Activated T-helper 9 cell treated with anti-CD3 and anti-CD28 coated beads, Interleukin-2, amount 50 U/mL, for 16 hours (primary cell): ENCODE results near the gene ABCA2.

Experiments
- DNase-seq: peaks from one replicate; pipeline ENCODE4 v3.0.0-alpha.2; 2020; ENCODE audit warnings: low read depth

Gene ABCA2

GRCh38 chr9:136978865-136979544 lies 49.0 kb downstream of the ABCA2 start:
- DNase-seq = no peak

GRCh38 chr9:136978073-136978864 lies 49.8 kb downstream of the ABCA2 start:
- peak; percentile 71 for DNase-seq

DNA sequence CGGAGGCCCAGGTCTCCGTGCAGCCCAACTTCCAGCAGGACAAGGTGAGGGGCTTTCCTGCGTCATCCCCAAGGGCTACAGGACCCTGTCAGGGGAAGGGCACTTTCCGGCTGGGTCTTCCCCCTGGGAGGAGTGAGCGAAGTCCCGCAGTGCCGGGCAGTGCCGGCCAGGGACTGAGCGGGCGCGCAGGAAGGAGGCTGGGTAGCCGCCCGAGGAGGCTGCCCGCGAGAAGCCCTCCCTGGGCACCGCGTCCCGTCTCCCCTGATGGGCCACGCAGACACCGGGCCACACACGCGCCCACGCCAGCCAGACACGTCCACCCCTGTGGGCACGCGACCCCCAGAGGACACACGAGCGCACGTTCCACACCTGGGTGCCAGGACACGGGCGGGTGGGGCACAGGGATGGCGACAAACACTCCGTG lies 50.4 kb downstream of the ABCA2 start:
- DNase-seq = no peak

GRCh38 chr9:136977223-136977622 lies 50.8 kb downstream of the ABCA2 start, which contains the start of gene PTGDS:
Gene PTGDS, plus strand, starts transcription at chr9:136977504. Its CDS starts 75 bp downstream, at chr9:136977579.
- no peak for DNase-seq

GRCh38 chr9:136975644-136976043 lies 52.4 kb downstream of the ABCA2 start:
- DNase-seq = no peak

DNA sequence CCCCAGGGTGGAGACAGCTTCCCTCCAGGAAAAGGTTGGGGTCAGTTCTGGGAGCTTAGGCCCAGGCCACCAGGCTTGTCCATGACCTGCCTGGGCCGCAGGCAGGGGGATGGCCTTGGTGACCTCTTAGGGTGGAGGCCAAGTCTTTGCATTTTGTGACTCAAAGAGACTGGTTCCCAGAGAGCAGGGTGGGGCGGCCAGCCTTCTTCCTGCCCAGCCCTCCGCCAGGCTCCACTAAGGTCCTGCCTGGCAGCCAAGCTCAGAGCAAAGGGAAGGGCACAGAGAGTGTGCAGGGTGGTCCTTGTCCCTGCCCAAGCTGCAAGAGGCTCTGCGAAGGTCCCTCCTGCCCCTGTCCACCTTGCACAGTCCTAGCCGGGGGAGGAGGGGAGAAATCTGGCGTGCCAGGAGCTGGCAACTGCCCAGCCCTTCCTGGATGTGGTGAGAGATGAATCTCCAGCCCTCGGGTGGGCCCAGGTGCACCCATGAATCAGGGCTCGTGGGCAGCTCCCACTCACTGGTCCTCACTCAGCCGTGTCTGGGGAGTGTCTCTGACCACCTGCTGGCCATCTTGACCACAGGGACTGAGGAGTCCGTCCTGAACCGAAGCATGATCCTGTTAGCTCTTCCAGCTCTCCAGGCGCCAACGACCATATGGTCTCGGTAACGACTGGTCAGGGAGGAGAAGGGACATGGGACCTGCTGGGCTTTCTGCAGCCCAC lies 53.1 kb downstream of the ABCA2 start:
- DNase-seq = no peak

- no peak for DNase-seq
Measured at GRCh38 chr9:136973618-136974617, 54.1 kb downstream of the ABCA2 start.

DNA sequence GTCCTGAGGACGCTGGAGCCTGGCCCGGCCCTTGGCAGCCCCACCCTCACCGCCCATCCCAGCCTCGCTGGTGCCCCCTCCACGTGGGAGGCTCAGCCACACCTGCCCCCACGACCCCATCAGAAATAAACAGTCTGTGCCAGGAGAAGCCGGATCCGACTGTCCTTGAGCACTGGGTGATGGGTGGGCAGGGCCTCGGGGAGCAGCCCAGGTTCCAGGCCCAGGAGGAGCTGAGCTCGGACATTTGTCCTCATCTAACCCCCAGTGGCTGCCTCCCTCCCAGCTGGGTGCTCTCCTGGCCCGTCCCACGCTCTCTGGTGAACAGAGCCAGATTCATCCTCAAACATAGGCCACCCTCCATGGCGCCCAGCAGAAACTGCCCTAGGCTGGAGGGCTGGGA lies 55.3 kb downstream of the ABCA2 start:
- DNase-seq = no peak

GRCh38 chr9:136972335-136972734 lies 55.7 kb downstream of the ABCA2 start:
- DNase-seq = no peak

DNA sequence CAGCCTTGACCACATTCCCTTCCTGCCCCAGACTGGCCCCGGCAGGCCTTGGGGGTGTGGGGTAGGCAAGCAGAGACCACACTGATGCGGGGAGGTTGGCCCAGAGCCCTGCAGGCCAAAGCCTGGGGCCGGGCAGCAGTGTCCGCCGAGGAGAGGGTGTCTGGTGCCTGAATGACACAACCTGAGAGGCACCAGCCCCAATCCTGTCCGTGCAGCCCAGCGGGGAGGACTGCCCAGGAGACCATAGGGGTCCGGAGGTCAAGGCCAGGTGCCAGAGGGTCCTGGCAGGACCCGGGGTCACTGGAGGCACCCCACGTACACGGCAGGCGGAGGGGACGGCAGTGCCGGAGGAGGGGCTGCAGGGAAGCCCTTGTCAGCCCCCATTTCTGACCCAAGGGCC lies 56.3 kb downstream of the ABCA2 start:
- no peak for DNase-seq

DNA sequence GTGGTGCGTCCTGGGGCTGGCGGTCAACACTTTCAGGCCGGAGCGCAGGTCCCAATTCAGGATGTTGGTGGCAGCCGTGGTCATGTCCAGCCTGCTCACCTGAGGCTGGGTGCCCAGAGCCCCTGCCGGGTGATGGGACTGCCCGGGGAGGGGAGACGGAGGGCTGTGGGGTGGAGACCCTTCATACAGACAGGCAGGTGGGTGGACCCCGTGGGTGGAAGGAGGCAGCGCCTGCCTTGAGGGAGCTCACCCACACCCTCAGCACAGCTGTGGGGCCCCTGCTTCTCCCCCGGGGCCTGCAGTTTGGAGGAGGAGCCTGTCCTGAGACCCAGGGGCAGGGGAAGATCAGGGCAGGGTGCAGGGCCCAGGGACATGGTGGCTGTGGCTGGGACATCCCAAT lies 57.7 kb downstream of the ABCA2 start:
- no peak for DNase-seq

DNA sequence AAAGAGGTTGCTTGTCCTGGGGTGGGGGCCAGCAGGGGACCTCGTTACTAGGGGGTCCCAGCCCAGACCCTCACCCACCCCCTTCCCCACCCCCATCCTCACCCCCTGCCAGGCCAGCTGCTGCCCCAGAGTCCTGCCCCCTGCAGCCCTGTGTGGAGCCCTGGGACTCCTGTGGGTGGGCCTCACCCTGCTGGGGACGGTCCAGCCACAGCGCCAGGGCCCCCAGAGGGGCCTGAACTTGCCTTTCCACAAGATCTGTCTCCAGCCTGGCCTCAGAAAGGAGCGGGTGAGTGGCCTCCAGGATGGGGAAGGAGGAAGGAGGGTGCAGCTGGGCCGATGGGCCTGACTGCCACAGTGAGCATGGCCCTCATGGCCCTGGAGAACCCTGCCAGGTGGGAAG lies 58.3 kb downstream of the ABCA2 start:
- no peak for DNase-seq

DNA sequence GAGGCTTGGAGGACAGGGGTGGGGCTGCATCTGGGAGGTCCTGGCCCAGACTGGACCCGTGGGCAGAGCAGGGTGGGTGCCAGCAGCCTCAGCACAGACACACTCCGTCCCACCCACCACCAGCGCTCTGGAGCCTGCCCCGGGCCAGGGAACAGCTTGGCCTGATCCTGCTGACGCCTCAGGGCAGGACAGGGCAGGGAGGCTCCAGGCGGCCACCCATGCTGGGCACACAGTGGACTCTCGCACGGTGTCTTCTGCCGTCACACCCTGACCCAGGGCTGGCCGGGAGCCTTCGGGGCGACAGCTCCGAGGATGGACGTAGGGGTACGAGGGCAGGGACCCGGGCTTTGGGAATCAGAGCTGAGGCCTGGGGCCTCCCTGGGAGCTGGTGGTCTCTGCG lies 58.9 kb downstream of the ABCA2 start:
- DNase-seq = no peak

DNA sequence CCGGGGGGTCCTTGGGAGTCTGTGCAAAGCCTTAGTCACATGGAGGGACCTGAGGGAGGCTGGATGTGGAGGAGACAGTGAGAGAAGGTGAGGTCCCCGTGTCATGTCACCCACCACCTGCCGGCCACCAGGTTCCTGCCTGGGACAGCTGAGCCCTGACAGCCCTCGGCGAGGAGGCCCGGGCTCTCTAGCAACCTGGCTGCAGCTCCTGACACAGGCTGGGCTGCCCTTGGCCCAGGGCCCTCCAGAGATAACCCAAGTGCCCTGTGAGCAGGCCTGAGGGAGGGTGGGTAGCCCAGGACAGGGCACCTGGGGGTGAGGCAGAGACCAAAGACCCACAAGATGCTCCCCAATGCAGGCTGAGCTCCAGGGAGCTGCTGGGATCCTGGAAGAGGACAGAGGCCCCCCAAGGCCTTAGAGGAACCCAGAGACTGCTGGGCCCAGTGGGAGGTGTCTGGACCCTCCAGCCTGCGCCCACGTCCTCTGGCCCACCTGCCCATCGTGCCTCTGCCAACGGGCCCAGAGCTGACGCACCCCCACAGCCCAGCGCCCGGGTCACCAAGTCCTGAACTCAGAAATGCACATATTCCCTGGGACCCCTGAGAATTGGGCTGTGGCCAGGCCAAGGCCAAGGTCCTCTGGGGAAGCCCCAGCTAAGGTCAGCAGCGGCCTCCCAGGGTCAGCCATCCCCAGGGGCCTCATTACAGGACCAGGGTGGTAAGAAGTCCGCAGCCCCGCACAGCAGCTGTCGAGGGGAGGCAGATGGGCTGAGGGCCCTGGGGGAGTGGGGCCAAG lies 59.5 kb downstream of the ABCA2 start:
- no peak for DNase-seq

- DNase-seq = no peak
Measured at GRCh38 chr9:136965771-136966484, 62.1 kb downstream of the ABCA2 start.

GRCh38 chr9:136964833-136965422 lies 63.1 kb downstream of the ABCA2 start:
- DNase-seq = no peak

- no peak for DNase-seq
Measured at GRCh38 chr9:136964171-136964689, 63.8 kb downstream of the ABCA2 start.

- no peak for DNase-seq
Measured at GRCh38 chr9:136963751-136964150, 64.3 kb downstream of the ABCA2 start.

- DNase-seq = no peak
Measured at GRCh38 chr9:136963341-136963740, 64.7 kb downstream of the ABCA2 start.
